Vagina (tissue), 2 donors: Measurements from ENCODE around the gene KCND2.

Experiments used
- POLR2A ChIP-seq, 2 donors: fragments of 450-650 bp; IDR thresholded peaks; one replicate each; pipeline ENCODE4 v1.6.1; 2017; ENCODE audit warnings: antibody characterized with exemption in 2 of 2, mild to moderate bottlenecking in 2 of 2, moderate library complexity in 2 of 2
- POLR2AphosphoS5 ChIP-seq, 2 donors: sonication (generic); formaldehyde crosslinking; IDR thresholded peaks; one replicate each; pipeline ENCODE4 v1.9.0; 2017; ENCODE audit warnings: antibody characterized with exemption in 2 of 2, mild to moderate bottlenecking in 2 of 2, low read depth in 1 of 2; ENCODE audit not compliant: insufficient read depth in 1 of 2
- TF ChIP-seq, protein P1 (sequence below), 3 experiments: fragments of 450-650 bp in 2 of 3; fragments of 200-600 bp in 1 of 3; sonication (generic) in 1 of 3; IDR thresholded peaks; one replicate each; pipeline ENCODE4 v1.5.1; 2017 to 2019; ENCODE audit warnings: antibody characterized with exemption in 3 of 3, mild to moderate bottlenecking in 2 of 3, moderate library complexity in 2 of 3

DNA sequence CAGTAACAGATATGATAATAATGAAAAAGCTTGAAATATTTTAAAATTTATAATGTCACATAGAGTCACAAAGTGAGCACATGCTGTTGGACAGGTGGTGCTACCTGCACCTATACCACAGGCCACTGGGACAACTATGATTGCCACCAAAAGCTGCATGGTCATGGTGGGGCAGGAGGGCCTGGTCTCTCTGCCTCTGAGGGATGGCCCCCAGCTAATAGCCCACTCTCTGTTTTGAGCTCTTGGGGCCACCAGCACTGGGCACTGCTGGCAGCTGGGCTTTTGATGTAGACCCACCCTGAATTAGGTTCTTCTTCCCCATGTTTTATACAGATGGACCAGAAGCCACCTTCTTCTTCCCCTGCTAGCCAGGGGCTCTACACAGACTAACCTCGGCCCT is 265.4 kb downstream of the KCND2 start:
- TF ChIP-seq, protein P1, sequence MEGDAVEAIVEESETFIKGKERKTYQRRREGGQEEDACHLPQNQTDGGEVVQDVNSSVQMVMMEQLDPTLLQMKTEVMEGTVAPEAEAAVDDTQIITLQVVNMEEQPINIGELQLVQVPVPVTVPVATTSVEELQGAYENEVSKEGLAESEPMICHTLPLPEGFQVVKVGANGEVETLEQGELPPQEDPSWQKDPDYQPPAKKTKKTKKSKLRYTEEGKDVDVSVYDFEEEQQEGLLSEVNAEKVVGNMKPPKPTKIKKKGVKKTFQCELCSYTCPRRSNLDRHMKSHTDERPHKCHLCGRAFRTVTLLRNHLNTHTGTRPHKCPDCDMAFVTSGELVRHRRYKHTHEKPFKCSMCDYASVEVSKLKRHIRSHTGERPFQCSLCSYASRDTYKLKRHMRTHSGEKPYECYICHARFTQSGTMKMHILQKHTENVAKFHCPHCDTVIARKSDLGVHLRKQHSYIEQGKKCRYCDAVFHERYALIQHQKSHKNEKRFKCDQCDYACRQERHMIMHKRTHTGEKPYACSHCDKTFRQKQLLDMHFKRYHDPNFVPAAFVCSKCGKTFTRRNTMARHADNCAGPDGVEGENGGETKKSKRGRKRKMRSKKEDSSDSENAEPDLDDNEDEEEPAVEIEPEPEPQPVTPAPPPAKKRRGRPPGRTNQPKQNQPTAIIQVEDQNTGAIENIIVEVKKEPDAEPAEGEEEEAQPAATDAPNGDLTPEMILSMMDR (IDR thresholded peaks at IDR 0.05): no peak
- TF ChIP-seq POLR2A (IDR thresholded peaks at IDR 0.05) (no peak), POLR2AphosphoS5 (IDR thresholded peaks at IDR 0.05; ENCODE audit: insufficient read depth in 1 of 2, low read depth in 1 of 2) (no peak)
